22Rv1 (cell line): ENCODE results near the gene PRRC2B.

Experiments
- ZFX ChIP-seq: fragments of 450-650 bp; IDR thresholded peaks from 2 replicates; pipeline ENCODE4 v1.6.1; 2017; ENCODE audit warnings: antibody characterized with exemption, borderline replicate concordance
- TF ChIP-seq, protein P1 (sequence below): fragments of 450-650 bp; IDR thresholded peaks from 2 replicates; pipeline ENCODE4 v1.5.1; 2017; ENCODE audit warnings: mild to moderate bottlenecking

DNA sequence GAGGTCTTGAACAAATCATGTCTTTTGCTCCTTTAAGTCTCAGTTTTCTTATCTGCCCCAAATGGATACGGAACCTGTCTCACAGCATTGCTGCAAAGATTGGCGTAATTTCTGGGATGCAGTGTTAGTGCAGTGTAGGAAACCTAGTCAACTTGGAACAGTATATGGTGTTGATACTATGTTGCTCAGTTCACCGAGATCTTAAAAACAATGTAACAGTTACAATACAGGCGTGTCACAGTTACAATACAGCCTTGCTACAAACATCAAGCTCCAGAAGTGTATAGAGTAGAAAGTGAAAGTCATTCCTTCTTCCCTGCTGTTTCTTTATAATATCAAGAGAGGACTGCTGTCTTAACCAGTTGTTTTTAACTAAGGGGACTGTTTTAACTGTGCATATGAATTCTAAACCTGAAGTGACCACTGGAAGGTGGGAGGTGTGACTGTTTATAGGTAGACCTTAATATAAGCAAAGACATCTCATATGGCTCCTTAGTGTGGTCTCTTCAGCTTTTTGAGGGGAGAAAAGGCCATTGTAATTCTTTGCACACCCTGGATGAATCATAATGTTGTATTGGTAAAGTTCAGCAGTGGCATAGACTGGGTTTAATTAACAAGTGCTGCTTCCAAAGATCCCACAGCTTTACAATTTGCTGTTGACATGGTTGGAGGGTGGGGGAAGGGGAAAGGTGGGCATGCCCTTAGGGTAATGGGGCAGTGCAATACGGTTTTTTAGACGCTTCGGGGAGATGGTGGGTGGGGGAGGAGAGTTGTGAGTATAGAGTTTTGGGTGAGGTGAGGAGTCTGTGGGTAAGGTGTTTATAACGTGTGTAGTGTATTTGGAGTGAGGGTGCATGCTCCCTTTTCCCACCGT is 12.9 kb downstream of the PRRC2B start:
- TF ChIP-seq, protein P1, sequence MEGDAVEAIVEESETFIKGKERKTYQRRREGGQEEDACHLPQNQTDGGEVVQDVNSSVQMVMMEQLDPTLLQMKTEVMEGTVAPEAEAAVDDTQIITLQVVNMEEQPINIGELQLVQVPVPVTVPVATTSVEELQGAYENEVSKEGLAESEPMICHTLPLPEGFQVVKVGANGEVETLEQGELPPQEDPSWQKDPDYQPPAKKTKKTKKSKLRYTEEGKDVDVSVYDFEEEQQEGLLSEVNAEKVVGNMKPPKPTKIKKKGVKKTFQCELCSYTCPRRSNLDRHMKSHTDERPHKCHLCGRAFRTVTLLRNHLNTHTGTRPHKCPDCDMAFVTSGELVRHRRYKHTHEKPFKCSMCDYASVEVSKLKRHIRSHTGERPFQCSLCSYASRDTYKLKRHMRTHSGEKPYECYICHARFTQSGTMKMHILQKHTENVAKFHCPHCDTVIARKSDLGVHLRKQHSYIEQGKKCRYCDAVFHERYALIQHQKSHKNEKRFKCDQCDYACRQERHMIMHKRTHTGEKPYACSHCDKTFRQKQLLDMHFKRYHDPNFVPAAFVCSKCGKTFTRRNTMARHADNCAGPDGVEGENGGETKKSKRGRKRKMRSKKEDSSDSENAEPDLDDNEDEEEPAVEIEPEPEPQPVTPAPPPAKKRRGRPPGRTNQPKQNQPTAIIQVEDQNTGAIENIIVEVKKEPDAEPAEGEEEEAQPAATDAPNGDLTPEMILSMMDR = no peak
- TF ChIP-seq ZFX = no peak
